ENCODE measurements around the gene AFF3. TPM values are rescaled to one million over a fixed set of nuclear protein-coding genes. Genes with fewer than 3 reads are reported as not detected.

Gene AFF3
- total RNA-seq, 2 experiments from 2014 or later: 3.1 to 3.5 TPM

- no peaks in the 10 kb centered on the region for H3K36me3 Mint-ChIP-seq (ENCODE audit: low read depth)
- POLR2A ChIA-PET: no interaction called here
- intact Hi-C loops (cut with micrococcal nuclease): no loop called here
- CTCF ChIA-PET: interaction anchor here (1.1 kb wide), 1 partner anchor 11 kb away, joined by 3 read pairs; no protein-coding TSS in a partner anchor
- DNase-seq (no peak), ATAC-seq (no peak)
- H3K9me3 Mint-ChIP-seq: no peaks in the 10 kb centered on the region
- no peaks in the 10 kb centered on the region for H3K4me1 Mint-ChIP-seq (ENCODE audit: low read depth)
- no peak for TF ChIP-seq CTCF (IDR thresholded peaks at IDR 0.05)
- no peak overlapping the region for H3K27ac Mint-ChIP-seq
- no peaks in the 10 kb centered on the region for H3K27me3 Mint-ChIP-seq
- H3K4me3 Mint-ChIP-seq: no peak overlapping the region
Measured at GRCh38 chr2:99926986-99927385, 215.4 kb downstream of the AFF3 start.

GRCh38 chr2:99925960-99926359, 216.4 kb downstream of the AFF3 start:
- CTCF ChIA-PET: interaction anchor here (1.1 kb wide), 1 partner anchor 10 kb away, joined by 3 read pairs; no protein-coding TSS in a partner anchor

GRCh38 chr2:99922664-99923063, 219.7 kb downstream of the AFF3 start:
- DNase-seq (no peak), ATAC-seq (no peak)
- Mint-ChIP-seq H3K27ac (no peak overlapping the region), H3K4me1 (ENCODE audit: low read depth) (no peaks in the 10 kb centered on the region), H3K27me3 (no peaks in the 10 kb centered on the region), H3K4me3 (no peak overlapping the region), H3K9me3 (no peaks in the 10 kb centered on the region), H3K36me3 (ENCODE audit: low read depth) (no peaks in the 10 kb centered on the region)
- ChIA-PET CTCF (no interaction called here), POLR2A (no interaction called here)
- intact Hi-C loops (cut with micrococcal nuclease): no loop called here
- TF ChIP-seq CTCF (IDR thresholded peaks at IDR 0.05): no peak

More at GRCh38 chr2:99925960-99926359, 216.4 kb downstream of the AFF3 start:
- no peaks in the 10 kb centered on the region for H3K27me3 Mint-ChIP-seq
- no peak overlapping the region for H3K27ac Mint-ChIP-seq
- no peaks in the 10 kb centered on the region for H3K36me3 Mint-ChIP-seq (ENCODE audit: low read depth)
- ATAC-seq (no peak), DNase-seq (no peak)
- POLR2A ChIA-PET: no interaction called here
- no peaks in the 10 kb centered on the region for H3K9me3 Mint-ChIP-seq
- no peaks in the 10 kb centered on the region for H3K4me1 Mint-ChIP-seq (ENCODE audit: low read depth)
- no peak overlapping the region for H3K4me3 Mint-ChIP-seq
- TF ChIP-seq CTCF (IDR thresholded peaks at IDR 0.05): no peak
- intact Hi-C loops (cut with micrococcal nuclease): no loop called here

GRCh38 chr2:99921903-99922302, 220.5 kb downstream of the AFF3 start:
- Mint-ChIP-seq H3K27ac (no peak overlapping the region), H3K4me1 (ENCODE audit: low read depth) (no peaks in the 10 kb centered on the region), H3K27me3 (no peaks in the 10 kb centered on the region), H3K36me3 (ENCODE audit: low read depth) (no peaks in the 10 kb centered on the region), H3K9me3 (no peaks in the 10 kb centered on the region), H3K4me3 (no peak overlapping the region)
- intact Hi-C loops (cut with micrococcal nuclease): no loop called here
- POLR2A ChIA-PET: no interaction called here
- DNase-seq (no peak), ATAC-seq (no peak)
- TF ChIP-seq CTCF (IDR thresholded peaks at IDR 0.05): no peak
- CTCF ChIA-PET: no interaction called here

- ATAC-seq (no peak), DNase-seq (no peak)
- TF ChIP-seq CTCF (IDR thresholded peaks at IDR 0.05): no peak
- no peaks in the 10 kb centered on the region for H3K36me3 Mint-ChIP-seq (ENCODE audit: low read depth)
- CTCF ChIA-PET: no interaction called here
- H3K9me3 Mint-ChIP-seq: no peaks in the 10 kb centered on the region
- no peaks in the 10 kb centered on the region for H3K27me3 Mint-ChIP-seq
- no peak overlapping the region for H3K27ac Mint-ChIP-seq
- POLR2A ChIA-PET: no interaction called here
- intact Hi-C loops (cut with micrococcal nuclease): no loop called here
- no peak overlapping the region for H3K4me3 Mint-ChIP-seq
- no peaks in the 10 kb centered on the region for H3K4me1 Mint-ChIP-seq (ENCODE audit: low read depth)
Measured at GRCh38 chr2:99918389-99918788, 224.0 kb downstream of the AFF3 start.

Measured in activated CD8-positive, alpha-beta T cell treated with anti-CD3 and anti-CD28 coated beads for 36 hours (primary cell).